Activated CD4-positive, alpha-beta T cell treated with anti-CD3 and anti-CD28 coated beads, Interleukin-2, amount 50 U/mL, for 48 hours (primary cell): ENCODE results near the gene SUPT3H.

Experiments used
- DNase-seq, 2 experiments: peaks; one replicate each; pipeline ENCODE4 v3.0.0-alpha.2; 2020

SUPT3H gene

DNA sequence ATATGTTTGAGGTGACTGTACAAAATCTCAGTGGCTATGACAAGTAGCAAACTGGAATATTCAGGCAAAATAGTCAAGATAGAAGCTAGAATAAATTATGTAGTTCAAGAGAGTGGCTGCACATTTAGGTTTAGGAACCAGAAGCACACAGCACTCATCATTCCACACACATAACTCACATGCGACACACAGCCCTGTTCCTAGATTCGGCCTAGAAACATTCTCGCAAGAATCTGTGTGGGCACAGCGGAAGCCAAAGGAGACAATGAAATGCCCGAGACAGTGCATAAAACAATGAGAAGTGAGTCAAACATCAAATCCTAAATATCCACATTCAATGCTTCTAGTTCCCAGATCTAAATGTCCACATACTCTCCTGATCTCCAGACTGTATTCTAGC, 9.5 kb upstream of the SUPT3H start:
- DNase-seq = no peak

DNA sequence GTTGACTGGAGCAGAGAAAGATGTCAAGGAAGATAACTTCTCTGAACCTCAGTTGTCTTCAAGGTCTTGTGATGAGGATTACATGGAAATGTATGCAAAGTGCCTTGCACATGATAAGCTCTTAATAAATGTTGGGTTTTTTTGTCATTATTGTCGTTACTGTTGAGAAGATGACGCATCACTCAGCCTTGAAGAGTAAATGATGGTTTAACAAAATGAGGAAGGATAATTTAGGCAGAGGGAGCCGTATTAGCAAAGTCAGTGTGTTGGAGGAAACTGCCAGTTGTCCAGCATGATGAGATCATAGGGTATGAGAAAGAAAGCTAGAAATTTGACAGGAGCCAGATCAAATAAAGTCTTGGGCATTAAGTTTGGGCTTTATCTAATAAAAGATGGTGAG, 8.8 kb upstream of the SUPT3H start:
- DNase-seq = no peak

GRCh38 chr6:45382391-45382790, 4.7 kb upstream of the SUPT3H start:
- DNase-seq = no peak

- DNase-seq = no peak
Observed at GRCh38 chr6:45378334-45378926, 696 bp upstream of the SUPT3H start.

DNA sequence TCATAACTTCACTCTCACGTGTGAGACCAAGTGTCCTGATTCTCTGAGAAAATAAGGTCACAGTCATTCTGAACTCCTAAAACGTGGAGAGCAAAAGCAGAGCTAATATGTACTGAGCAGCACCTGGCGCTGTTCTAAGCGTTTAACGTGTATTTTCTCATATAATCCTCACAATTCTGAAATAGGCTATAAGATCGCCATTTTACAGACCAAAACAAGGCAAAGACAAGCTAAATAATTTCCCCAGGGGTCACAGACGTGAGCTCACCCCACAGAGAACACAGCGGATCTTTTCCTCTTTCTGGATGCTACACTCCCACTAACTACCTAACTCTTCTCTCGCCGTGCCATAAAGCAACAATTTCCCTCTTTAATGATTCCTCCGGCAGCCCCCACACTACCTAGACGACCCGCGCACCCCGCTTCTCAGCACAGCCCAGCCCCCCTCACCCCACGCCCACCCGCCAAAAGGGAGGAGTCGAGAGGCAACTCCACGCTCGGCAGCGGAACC, 636 bp downstream of the SUPT3H start:
- no peak for DNase-seq

- DNase-seq = no peak
Observed at GRCh38 chr6:45376310-45377042, 1.3 kb downstream of the SUPT3H start.

DNA sequence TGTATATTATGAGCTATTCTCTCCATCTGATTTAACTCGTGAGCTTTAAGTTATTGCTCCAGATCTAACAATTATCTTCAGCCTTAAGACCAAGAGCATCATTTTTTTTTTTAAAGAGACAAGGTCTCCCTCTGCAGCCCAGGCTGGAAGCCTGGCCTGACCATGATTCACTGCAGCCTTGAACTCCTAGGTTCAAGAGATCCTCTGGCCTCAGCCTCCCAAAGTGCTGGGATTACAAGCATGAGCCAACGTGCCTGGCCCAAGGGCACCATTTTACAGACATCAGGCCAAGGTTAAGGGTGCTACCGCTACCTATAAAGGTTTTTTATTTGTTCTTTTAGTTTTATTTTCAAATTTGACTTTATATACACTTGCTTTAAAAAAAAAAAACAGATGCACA, 2.3 kb downstream of the SUPT3H start:
- no peak for DNase-seq

- DNase-seq = no peak
Observed at GRCh38 chr6:45371924-45372573, 5.7 kb downstream of the SUPT3H start.

DNA sequence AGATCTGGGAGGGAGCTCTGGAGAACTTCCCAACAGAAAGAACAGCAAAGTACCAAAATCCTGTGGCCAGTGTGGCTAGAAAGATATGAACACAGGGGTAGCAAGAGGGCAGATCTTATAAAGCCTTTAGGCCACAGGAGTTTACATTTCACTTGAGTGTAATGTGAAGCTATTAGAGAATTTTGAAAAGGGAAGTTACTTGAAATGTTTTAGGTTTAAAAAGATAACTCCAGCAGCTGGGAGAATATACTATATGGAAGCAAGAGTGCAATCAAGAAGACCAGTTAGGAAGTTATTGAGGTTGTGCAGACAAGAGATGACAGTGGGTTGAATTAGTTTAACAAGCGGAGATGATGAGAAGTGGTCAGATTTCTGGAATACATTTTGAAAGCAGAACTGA, 7.9 kb downstream of the SUPT3H start:
- no peak for DNase-seq

DNA sequence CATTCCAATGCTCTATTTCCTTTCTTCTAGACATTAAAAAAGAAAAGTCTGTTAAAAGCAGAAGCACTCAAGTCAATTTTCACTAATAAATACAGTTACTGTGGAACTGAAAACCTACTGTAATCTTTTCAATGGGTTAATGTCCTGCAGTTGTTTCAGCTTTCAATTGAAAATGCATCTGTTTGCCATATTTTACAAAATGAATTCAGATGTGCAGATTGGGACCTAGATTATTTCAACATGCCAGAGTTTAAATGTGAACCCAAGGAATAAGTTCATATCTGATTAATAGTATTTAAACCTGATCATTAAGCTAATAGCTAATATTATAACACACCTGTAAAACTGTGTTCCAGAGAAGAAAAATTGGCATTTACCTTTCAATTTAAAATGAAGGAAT, 9.7 kb downstream of the SUPT3H start:
- DNase-seq = no peak

DNA sequence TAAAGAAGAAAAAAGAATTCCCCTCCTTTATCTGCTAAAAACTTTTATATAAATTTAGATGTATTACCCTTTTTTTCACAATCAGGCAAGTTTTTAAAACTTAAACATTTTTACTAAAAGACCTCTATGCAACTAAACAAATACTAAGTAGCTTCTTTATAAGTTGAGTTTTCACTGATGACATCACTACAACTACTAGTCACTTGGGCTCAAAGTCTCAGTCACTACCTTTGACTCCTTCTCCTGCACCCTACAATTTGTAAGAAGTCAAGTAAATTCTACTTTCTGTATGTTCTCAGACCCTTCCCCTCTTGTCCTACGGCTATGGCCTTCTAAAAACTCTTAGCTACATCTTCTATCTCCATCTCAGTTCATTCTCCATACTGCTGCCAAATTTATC, 11.2 kb downstream of the SUPT3H start:
- DNase-seq = no peak

DNA sequence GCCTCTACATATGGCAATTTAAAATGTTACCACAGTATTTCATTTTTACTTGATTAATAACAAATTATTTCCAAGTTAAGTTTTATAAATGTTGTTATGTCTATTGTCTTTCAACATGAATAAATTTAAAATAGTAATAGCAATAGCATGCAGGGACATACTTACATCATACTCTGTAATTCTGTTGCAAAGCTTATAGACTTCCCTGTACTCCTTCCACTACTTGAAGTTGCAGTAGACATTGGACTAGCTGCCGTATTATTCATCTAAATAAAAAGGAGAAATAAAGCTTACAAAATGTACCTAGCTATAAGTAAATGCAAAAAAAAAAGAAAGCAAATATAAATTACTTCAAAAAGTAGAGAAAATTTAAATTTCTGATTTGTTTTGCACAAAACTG, 12.7 kb downstream of the SUPT3H start:
- no peak for DNase-seq

GRCh38 chr6:45364466-45364865, 13.3 kb downstream of the SUPT3H start:
- no peak for DNase-seq

DNA sequence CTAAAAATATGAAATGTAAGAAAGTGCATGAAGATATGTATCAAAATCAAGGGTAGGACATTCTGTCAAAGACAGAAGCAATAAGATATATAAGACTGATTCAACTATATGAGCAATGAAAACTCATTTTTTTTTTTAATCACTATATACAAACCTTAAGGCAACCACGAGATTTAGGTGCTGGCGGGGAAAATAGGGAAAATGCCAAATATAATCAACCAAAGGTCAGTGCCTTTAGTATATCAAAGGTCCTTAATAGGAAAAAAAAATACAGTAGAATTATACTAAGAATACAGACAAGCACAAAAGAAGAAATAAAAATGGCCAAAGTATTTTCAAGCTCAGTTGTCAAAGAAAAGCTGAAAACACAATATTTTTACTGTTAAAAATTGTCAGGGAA, 24.1 kb downstream of the SUPT3H start:
- no peak for DNase-seq

- no peak for DNase-seq
Observed at GRCh38 chr6:45351667-45352066, 26.1 kb downstream of the SUPT3H start.

GRCh38 chr6:45351076-45351475, 26.7 kb downstream of the SUPT3H start:
- DNase-seq = no peak

GRCh38 chr6:45350186-45350710, 27.5 kb downstream of the SUPT3H start:
- no peak for DNase-seq

DNA sequence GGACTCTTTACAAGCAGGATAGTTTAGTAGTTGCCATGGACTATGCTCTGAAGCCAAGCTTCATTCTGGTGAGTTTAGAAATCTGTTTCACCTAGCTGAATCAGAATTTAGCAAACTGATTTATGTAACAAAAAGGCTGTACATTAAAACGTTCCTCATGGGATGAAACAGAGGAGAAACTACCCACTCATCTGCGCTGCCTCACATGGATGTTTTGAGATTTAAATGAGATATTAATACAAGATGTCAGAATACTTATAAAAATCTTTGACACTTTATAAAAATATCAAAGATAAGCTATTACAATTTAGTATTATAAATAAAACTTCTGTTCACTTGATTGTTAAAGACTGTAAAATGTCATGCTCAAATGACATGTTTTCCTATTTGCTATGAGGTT, 32.8 kb downstream of the SUPT3H start:
- DNase-seq = no peak

DNA sequence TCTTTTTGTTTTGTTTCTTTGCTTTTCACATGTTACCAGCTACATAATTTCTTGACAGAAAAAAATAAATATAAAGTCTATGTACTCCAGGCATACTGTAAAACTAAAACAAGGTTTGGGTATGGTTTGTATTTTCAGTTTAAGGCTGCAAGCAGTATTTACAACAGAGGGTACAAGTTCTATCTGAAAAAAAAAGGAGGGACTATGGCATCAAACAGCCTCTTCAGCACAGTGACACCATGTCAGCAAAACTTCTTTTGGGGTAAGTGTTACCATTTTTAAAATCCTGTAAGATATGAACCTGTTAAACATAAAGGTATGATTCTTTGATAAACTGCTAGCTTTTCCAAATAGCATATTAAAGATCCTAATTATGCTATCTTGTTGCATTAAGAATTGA, 49.2 kb downstream of the SUPT3H start:
- no peak for DNase-seq

DNA sequence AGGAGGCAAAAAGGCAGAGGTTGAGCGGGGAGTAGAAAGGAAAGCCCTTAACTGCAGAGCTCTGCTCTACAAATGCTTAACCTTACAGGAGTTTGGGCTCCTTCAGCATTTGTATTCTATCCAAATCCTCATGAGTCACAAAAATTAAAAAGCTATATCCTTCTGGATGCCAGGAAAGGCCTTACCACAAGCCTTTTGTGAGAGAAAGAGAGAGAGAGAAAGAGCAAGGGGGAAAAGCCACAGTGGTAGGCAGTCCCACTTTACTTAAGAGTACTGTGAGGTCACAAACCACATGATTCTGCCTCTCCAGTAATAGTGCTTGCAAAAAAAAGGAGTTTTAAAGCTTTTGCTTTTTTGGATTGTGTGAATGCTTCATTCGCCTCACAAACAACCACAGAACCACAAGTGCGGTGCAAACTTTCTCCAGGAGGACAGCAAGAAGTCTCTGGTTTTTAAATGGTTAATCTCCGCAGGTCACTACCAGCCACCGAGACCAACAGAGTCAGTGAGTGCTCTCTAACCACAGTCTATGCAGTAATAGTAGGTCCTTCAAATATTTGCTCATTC, 49.7 kb downstream of the SUPT3H start, which contains the start of gene RUNX2:
RUNX2 (plus strand) TSS at position 375 of the 567 bp plus-strand sequence. CDS start 397 bp downstream, outside the sequence.
- DNase-seq = no peak

- DNase-seq = no peak
Observed at GRCh38 chr6:45326698-45327417, 50.9 kb downstream of the SUPT3H start.

DNA sequence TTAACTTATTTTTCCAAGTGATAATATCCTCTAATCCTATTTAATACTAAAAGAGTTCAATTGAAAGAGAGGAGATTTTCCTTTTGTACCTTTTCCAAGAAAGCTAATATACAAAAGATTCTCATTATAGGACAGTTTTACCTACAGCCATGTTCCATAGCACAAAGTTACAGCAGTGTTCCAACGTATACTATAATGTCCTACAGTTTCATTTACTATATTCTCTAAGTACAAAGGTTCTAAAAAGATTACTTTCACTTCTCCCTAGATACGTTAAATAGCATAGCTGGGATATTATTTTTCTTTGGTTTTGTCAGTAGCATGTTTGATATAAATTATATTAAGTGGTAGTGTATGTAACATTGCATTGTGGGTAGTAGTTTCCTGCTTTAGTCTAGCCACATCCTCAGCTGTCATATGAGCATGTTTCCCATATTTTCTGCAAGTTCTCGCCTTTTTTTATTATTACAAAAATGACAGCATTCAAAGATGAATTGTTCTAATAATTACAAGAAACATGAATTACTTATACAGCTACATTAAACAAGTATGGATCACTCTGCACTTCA, 54.0 kb downstream of the SUPT3H start:
- DNase-seq = no peak
